GM06990 (cell line): ENCODE results near the gene NHERF1.

Experiments used
- DNase-seq: peaks from one replicate; pipeline ENCODE4 v3.0.0-alpha.2; 2011; ENCODE audit not compliant: insufficient read length; ENCODE audit errors: extremely low read depth
- H3K27me3 ChIP-seq: replicated peaks from 2 replicates; pipeline ENCODE4 v1.6.0; 2011; ENCODE audit warnings: low read length; ENCODE audit not compliant: control insufficient read depth, insufficient read depth
- H3K36me3 ChIP-seq: 2 replicates; pipeline ENCODE4 v1.5.1; 2011; ENCODE audit warnings: low read length; ENCODE audit not compliant: control insufficient read depth, insufficient read depth
- H3K4me3 ChIP-seq: replicated peaks from 2 replicates; pipeline ENCODE4 v1.5.1; 2011; ENCODE audit warnings: low read depth, mild to moderate bottlenecking, control low read depth, low read length
- TF ChIP-seq, protein P1 (sequence below): IDR thresholded peaks from 2 replicates; pipeline ENCODE4 v1.5.1; 2011; ENCODE audit warnings: low read length, control low read depth, mild to moderate bottlenecking, inconsistent platforms; ENCODE audit not compliant: insufficient read depth, poor library complexity, severe bottlenecking

Gene NHERF1

DNA sequence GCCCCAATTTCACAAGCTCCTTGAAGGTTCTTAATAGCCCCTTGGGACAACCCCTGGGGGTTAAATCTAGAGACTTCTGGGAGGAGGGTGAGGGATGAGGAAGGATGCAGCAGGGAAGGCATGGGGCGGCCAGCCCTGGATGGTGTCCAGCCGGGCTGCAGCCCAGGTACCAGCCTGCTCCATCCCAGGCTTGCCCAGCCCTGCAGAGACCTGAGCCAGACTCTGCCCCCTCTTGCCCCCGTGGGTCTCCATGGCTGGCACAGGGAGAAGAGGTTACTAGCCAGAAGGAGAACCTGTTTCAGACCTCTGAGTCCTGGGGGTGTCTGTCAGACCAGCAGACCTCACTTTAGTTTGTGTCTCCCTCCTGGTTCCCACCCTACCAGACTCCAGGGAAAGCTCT lies 8.5 kb downstream of the NHERF1 start:
- TF ChIP-seq, protein P1, sequence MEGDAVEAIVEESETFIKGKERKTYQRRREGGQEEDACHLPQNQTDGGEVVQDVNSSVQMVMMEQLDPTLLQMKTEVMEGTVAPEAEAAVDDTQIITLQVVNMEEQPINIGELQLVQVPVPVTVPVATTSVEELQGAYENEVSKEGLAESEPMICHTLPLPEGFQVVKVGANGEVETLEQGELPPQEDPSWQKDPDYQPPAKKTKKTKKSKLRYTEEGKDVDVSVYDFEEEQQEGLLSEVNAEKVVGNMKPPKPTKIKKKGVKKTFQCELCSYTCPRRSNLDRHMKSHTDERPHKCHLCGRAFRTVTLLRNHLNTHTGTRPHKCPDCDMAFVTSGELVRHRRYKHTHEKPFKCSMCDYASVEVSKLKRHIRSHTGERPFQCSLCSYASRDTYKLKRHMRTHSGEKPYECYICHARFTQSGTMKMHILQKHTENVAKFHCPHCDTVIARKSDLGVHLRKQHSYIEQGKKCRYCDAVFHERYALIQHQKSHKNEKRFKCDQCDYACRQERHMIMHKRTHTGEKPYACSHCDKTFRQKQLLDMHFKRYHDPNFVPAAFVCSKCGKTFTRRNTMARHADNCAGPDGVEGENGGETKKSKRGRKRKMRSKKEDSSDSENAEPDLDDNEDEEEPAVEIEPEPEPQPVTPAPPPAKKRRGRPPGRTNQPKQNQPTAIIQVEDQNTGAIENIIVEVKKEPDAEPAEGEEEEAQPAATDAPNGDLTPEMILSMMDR, result no peak
- no peaks in the 10 kb centered on the region; the same call in 1 of the 2 replicates for H3K36me3 ChIP-seq

DNA sequence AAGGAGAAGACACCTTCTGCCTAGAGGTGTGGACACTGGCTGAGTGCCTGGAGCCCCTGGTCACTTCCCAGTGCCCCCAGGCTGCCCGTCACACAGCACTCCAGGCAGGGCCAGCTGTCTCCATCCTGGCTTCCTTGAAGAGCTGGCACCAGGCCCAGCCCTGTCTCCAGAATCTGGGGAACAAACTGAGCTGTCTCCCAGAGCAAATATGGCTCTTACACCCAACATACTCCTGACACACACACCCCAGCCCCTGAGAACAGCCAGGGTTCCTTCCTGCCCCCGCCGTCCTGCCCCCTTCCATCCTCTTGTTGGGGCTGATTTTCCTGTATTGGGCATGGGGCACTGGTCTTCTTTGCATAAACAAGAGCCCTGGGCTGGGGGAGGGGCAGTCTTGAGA lies 9.1 kb downstream of the NHERF1 start:
- H3K36me3 ChIP-seq, result no peaks in the 10 kb centered on the region; the same call in 1 of the 2 replicates
- H3K4me3 ChIP-seq, result no peak overlapping the region
- TF ChIP-seq, protein P1, result no peak
- DNase-seq, result no peak
- H3K27me3 ChIP-seq, result no peaks in the 10 kb centered on the region

More for the DNA sequence above, 8.5 kb downstream of the NHERF1 start:
- no peak overlapping the region for H3K4me3 ChIP-seq
- no peak for DNase-seq
- no peaks in the 10 kb centered on the region for H3K27me3 ChIP-seq

GRCh38 chr17:74757931-74758847 lies 9.8 kb downstream of the NHERF1 start:
- Histone ChIP-seq H3K27me3 (no peaks in the 10 kb centered on the region), H3K4me3 (no peak overlapping the region), H3K36me3 (peaks cover 2% of the 10 kb centered on the region; the same call in 1 of the 2 replicates)
- TF ChIP-seq, protein P1, result no peak
- DNase-seq, result no peak

DNA sequence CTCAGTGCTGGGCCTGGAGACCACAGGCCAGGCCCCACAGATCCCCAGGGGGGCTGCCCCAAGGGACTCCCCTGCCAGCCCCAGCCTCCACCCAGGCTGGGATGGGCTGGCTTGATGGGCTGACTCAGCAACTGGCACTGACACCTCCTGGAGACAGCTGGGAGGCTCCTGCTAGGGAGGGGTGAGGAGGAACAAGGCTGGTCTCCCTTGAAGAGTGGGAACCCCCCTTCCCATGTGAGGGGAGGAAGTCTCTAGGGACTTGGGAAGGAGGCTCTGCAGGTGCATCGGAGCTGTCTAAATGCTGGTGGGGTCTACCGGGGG lies 10.4 kb downstream of the NHERF1 start:
- Histone ChIP-seq H3K4me3 (no peak overlapping the region), H3K27me3 (no peaks in the 10 kb centered on the region), H3K36me3 (peaks cover 2% of the 10 kb centered on the region; the same call in 1 of the 2 replicates)
- no peak for DNase-seq
- TF ChIP-seq, protein P1, result no peak

DNA sequence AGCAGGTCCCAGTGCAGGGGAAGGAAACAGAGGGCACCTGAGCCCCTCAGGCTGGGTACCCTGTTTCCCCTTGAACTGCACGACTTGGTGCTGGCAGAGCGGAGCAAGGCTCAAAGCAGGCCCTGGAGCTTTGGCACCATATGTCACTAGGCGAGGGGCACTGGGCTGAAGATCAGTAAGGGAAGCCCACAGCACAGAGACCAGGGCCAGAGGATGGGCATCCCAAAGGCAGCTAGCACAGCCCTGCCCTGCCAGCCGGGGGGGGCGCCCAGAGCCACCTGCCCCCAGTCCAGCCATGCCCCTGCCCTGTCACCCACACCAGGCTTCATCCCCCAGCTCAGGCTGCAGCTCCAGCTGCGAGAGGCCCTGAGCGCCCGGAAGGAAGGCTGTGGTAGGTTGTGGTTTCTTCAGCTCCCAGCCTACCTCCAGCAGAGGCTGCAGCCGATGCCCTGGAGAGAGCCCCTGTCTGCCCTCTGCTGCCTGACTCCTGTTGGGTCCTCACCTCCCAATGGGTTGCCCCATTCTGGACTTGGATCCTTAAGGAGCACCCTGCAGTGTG lies 10.9 kb downstream of the NHERF1 start:
- peak; percentile 60 for DNase-seq
- Histone ChIP-seq H3K27me3 (no peaks in the 10 kb centered on the region), H3K4me3 (no peak overlapping the region), H3K36me3 (peaks cover 2% of the 10 kb centered on the region; the same call in 1 of the 2 replicates)
- TF ChIP-seq, protein P1, result peak; percentile 41
